ENCODE results near the gene LMX1B.

DNA sequence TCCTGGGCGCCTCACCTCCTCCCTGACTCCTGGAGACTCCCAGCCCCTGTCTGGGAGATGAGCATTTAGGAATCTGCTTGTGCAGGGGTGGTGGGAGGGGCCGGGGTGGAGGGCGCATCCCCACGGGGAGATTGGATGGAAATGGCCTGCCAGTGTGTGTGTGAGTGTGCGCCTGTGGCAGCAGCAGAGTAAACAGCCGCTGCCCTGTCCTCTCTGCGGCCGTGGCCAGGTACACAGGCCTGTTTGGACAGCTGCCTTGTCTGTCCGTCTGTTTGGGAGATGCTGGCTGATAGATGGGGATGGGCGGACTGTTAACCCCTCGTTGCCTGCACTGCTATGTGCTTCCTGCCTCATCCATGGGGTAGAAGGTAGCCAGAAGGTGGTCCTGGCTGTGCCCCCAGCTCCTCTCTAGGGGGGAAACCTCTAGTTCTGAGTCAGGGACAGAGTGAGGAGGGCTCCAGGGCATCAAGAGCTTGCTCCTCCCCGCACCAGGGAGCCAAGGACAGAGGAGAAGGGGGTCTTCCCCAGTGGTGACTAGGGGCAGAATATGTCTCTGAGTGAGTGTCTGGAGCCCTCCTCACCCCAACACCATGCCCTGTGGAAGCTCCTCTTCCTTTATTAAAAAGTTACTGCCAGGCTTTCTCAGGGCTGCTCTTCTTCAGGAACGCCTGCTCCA lies 60.1 kb downstream of the LMX1B start:
- TF ChIP-seq EZH2 (IDR thresholded peaks at IDR 0.05) (no peak), POLR2AphosphoS5 (IDR thresholded peaks at IDR 0.05; ENCODE audit: borderline replicate concordance, low read depth, low read length) (no peak)

Data from SK-N-MC (cell line).